A549 (cell line): ENCODE data around the gene STIP1.

ENCODE experiments used
- CBX2 ChIP-seq: fragments of 200-600 bp; sonication (generic); IDR thresholded peaks from 2 replicates; pipeline ENCODE4 v1.6.1; 2016; ENCODE audit warnings: low read depth, mild to moderate bottlenecking, borderline replicate concordance
- CHD2 ChIP-seq: fragments of 150-350 bp; IDR thresholded peaks from 2 replicates; pipeline ENCODE4 v1.6.1; 2014; ENCODE audit warnings: low read length; ENCODE audit not compliant: partially characterized antibody
- CTCF ChIP-seq: fragments of >200 bp; sonication (Bioruptor Twin); formaldehyde crosslinking; IDR thresholded peaks from 3 replicates; pipeline ENCODE4 v1.5.1; 2016
- GATA3 ChIP-seq: IDR thresholded peaks from 2 replicates; pipeline ENCODE4 v1.6.1; 2012; ENCODE audit warnings: borderline replicate concordance
- JUN ChIP-seq, 2 experiments: fragments of >200 bp; sonication (Bioruptor Twin); formaldehyde crosslinking; IDR thresholded peaks; 2 replicates in 1 of 2; 3 replicates in 1 of 2; pipeline ENCODE4 v1.6.1; 2016 to 2017
- POLR2A ChIP-seq: IDR thresholded peaks from 2 replicates; pipeline ENCODE4 v1.6.1; 2012; ENCODE audit warnings: mild to moderate bottlenecking, low read length

GRCh38 chr11:64252003-64252872 lies 66.3 kb downstream of the STIP1 start:
- no peak for TF ChIP-seq JUN (IDR thresholded peaks at IDR 0.05)
- no peak for TF ChIP-seq CBX2
- TF ChIP-seq CTCF: peak; percentile 30; the same call in 2 of the 3 replicates
- TF ChIP-seq POLR2A: peak; percentile 60
- no peak for TF ChIP-seq GATA3
- TF ChIP-seq CHD2: no peak
